K562 (cell line): ENCODE results near the gene ERMN. TPM values are rescaled to one million over a fixed set of nuclear protein-coding genes. Genes with fewer than 3 reads are reported as not detected.

Experiments
- CAMTA2 ChIP-seq: fragments of 250-450 bp; sonication (Bioruptor Pico); conservative IDR thresholded peaks from 2 replicates; pipeline ENCODE4 v1.5.1; 2022
- CBX8 ChIP-seq: fragments of 200-600 bp; sonication (generic); IDR thresholded peaks from 2 replicates; pipeline ENCODE4 v1.6.1; 2012; ENCODE audit warnings: borderline replicate concordance, mixed run types, low read depth, mild to moderate bottlenecking, moderate library complexity, mixed read lengths, low read length, control low read depth, inconsistent platforms; ENCODE audit not compliant: poor library complexity, severe bottlenecking; ENCODE audit errors: extremely low read depth
- CCNT2 ChIP-seq: IDR thresholded peaks from 2 replicates; pipeline ENCODE4 v1.6.1; 2011; ENCODE audit warnings: borderline replicate concordance, low read depth, mild to moderate bottlenecking, moderate library complexity, mixed read lengths, low read length; ENCODE audit not compliant: insufficient read length; ENCODE audit errors: extremely low read depth
- DDX20 ChIP-seq: fragments of 450-650 bp; IDR thresholded peaks from 2 replicates; pipeline ENCODE4 v1.6.1; 2016; ENCODE audit warnings: missing genetic modification characterization, low read depth, mild to moderate bottlenecking, missing compliant biosample characterization, moderate library complexity
- FOSL1 ChIP-seq: fragments of 200-800 bp; sonication (Bioruptor generic); conservative IDR thresholded peaks from 2 replicates; pipeline ENCODE4 v1.6.1; 2016; ENCODE audit warnings: missing genetic modification characterization, missing compliant biosample characterization
- FOXJ2 ChIP-seq: fragments of 200-800 bp; sonication (Bioruptor generic); IDR thresholded peaks from 2 replicates; pipeline ENCODE4 v1.6.1; 2016; ENCODE audit warnings: missing genetic modification characterization, missing compliant biosample characterization
- FOXK2 ChIP-seq, 2 experiments: fragments of 450-650 bp; IDR thresholded peaks in 1 of 2; conservative IDR thresholded peaks in 1 of 2; 2 replicates each; pipeline ENCODE4 v1.6.1; 2016; ENCODE audit warnings: low read depth in 2 of 2, mild to moderate bottlenecking in 1 of 2
- FOXP1 ChIP-seq: sonication (generic); formaldehyde crosslinking; IDR thresholded peaks from 2 replicates; pipeline ENCODE4 v1.8.0; 2022; ENCODE audit warnings: mild to moderate bottlenecking, missing genetic modification reagents
- HNRNPH1 ChIP-seq: fragments of 200-400 bp; formaldehyde crosslinking; optimal IDR thresholded peaks from 2 replicates; pipeline ENCODE3; 2017; ENCODE audit warnings: low read depth, mild to moderate bottlenecking, low read length, moderate library complexity
- MTA3 ChIP-seq: fragments of 450-650 bp; formaldehyde crosslinking; IDR thresholded peaks from 2 replicates; pipeline ENCODE4 v1.6.1; 2017; ENCODE audit warnings: mild to moderate bottlenecking, borderline replicate concordance
- NCOA1 ChIP-seq: fragments of 450-650 bp; IDR thresholded peaks from 2 replicates; pipeline ENCODE4 v1.6.1; 2016; ENCODE audit warnings: low read depth
- NCOA2 ChIP-seq, 2 experiments: fragments of 450-650 bp; IDR thresholded peaks; 2 replicates each; pipeline ENCODE4 v1.6.1; 2018; ENCODE audit warnings: mild to moderate bottlenecking in 2 of 2, moderate library complexity in 1 of 2; ENCODE audit not compliant: partially characterized antibody in 2 of 2
- PHF8 ChIP-seq: fragments of 200-600 bp; sonication (generic); IDR thresholded peaks from 2 replicates; pipeline ENCODE4 v1.6.1; 2012; ENCODE audit warnings: mixed run types, mild to moderate bottlenecking, inconsistent platforms, low read length, moderate library complexity, borderline replicate concordance
- POLR3A ChIP-seq: IDR thresholded peaks from 2 replicates; pipeline ENCODE4 v1.6.1; 2011; ENCODE audit warnings: borderline replicate concordance, mild to moderate bottlenecking, moderate library complexity; ENCODE audit not compliant: insufficient read length, insufficient read depth; ENCODE audit errors: extremely low read depth
- POU5F1 ChIP-seq: fragments of 150-350 bp; IDR thresholded peaks from 2 replicates; pipeline ENCODE4 v1.6.1; 2014; ENCODE audit warnings: borderline replicate concordance, low read length, low read depth, mild to moderate bottlenecking; ENCODE audit not compliant: partially characterized antibody
- RBBP5 ChIP-seq: fragments of 200-600 bp; sonication (generic); IDR thresholded peaks from 2 replicates; pipeline ENCODE4 v1.6.1; 2012; ENCODE audit warnings: borderline replicate concordance, mild to moderate bottlenecking, low read length, control low read depth, inconsistent platforms; ENCODE audit not compliant: insufficient read depth, poor library complexity, severe bottlenecking
- RCOR1 ChIP-seq, 2 experiments: IDR thresholded peaks; 2 replicates each; pipeline ENCODE4 v1.6.1; 2012; ENCODE audit warnings: low read depth in 2 of 2, low read length in 2 of 2, borderline replicate concordance in 1 of 2, improper control_type of control experiment in 1 of 2
- SUPT5H ChIP-seq: fragments of 450-650 bp; IDR thresholded peaks from 2 replicates; pipeline ENCODE4 v1.6.1; 2016
- TGIF2 ChIP-seq: sonication (generic); formaldehyde crosslinking; IDR thresholded peaks from 2 replicates; pipeline ENCODE4 v1.8.1; 2022; ENCODE audit warnings: mild to moderate bottlenecking, missing genetic modification reagents, moderate library complexity
- ZC3H11A ChIP-seq: IDR thresholded peaks from 2 replicates; pipeline ENCODE4 v1.6.1; 2012; ENCODE audit warnings: low read depth, low read length, improper control_type of control experiment
- ZKSCAN1 ChIP-seq: fragments of 150-350 bp; IDR thresholded peaks from 2 replicates; pipeline ENCODE4 v1.6.1; 2016; ENCODE audit warnings: low read depth, low read length
- ZNF507 ChIP-seq: conservative IDR thresholded peaks from 2 replicates; pipeline ENCODE4 v1.6.1; 2017; ENCODE audit warnings: missing genetic modification characterization, missing compliant biosample characterization
- ZNF699 ChIP-seq: fragments of 250-450 bp; sonication (Bioruptor Pico); IDR thresholded peaks from 2 replicates; pipeline ENCODE4 v1.8.0; 2021; ENCODE audit warnings: mild to moderate bottlenecking, moderate library complexity; ENCODE audit not compliant: insufficient replicate concordance
- polyA plus RNA-seq, 8 experiments: library from polyadenylated mRNA; depleted of rRNA in 4 of 8; stranded (reverse) in 5 of 8; unstranded in 3 of 8; fragments of >200 nt; fragmentation: Nextera tagmentation in 2 of 8; fragmentation: Illumina TruSeq in 1 of 8; extraction: Ambion mirVana in 2 of 8; extraction: Trizol in 1 of 8; gene quantifications; 2 replicates each; pipeline versions ENCODE4 v1.2.1 to v1.2.3, GENCODE V29; 2011 to 2014; ENCODE audit warnings: inconsistent platforms in 1 of 8, missing spikeins in 1 of 8
- total RNA-seq, 7 experiments: library from RNA; depleted of rRNA in 6 of 7; stranded (reverse); fragments of >200 nt in 6 of 7; fragmentation: Illumina TruSeq in 2 of 7; extraction: Trizol in 2 of 7; gene quantifications; 2 replicates each; pipeline versions ENCODE4 v1.2.1 to v1.2.3, GENCODE V29; 2011 to 2021; ENCODE audit warnings: low replicate concordance in 1 of 7
- TF ChIP-seq, protein P1 (sequence below): fragments of 250-450 bp; sonication (Bioruptor Pico); IDR thresholded peaks from 2 replicates; pipeline ENCODE4 v1.4.0; 2020; ENCODE audit warnings: mild to moderate bottlenecking
- TF ChIP-seq, protein P2 (sequence below): fragments of 250-450 bp; sonication (Bioruptor Pico); IDR thresholded peaks from 2 replicates; pipeline ENCODE4 v1.8.0; 2021; ENCODE audit warnings: mild to moderate bottlenecking, moderate library complexity
- TF ChIP-seq, protein P3 (sequence below): fragments of 250-450 bp; sonication (Bioruptor Pico); IDR thresholded peaks from 2 replicates; pipeline ENCODE4 v1.9.0; 2021; ENCODE audit warnings: mild to moderate bottlenecking

ERMN gene
- total and polyA plus RNA-seq, 9 of the 15 experiments (the other 6 are each of a cell fraction or from before 2014, with no cell fraction given): 0.03 to 0.11 (median 0.05) TPM; not detected in 3

DNA sequence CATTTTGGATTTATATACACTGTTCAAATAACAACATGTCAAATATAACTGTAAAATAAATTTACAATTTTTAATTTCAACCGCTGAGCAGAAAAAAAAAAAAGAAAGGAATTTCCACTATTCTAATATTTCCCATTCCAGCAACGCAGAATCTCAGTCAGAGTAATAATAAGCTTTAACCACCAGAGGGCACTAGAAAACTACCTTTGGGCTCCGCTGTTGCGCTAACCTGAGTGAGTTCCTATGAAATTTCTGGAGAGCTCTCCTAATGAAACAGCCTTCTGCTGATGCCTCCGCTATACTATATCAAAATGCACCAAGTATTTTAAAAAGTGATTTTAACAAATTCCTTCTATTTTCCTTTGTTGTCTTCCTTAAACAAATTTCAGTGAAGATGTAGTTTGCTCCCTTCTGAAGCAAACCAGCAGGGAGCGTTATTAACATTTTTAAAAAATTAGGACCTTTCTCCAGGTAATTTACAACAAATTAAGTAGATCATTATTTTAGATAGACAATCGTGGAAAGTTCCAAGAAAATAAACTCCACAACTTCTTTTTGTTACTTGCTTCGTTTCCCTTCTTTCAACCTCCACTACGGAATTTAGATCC is 23.0 kb downstream of the ERMN start (continued):
- TF ChIP-seq CBX8: no peak
- TF ChIP-seq MTA3: no peak
- no peak for TF ChIP-seq RBBP5
- TF ChIP-seq ZNF699 (CRISPR knock-in tag): no peak
- TF ChIP-seq NCOA1: no peak
- no peak for TF ChIP-seq FOXJ2
- no peak for TF ChIP-seq NCOA2 (IDR thresholded peaks at IDR 0.05; ENCODE audit: partially characterized antibody in 2 of 2)
- no peak for TF ChIP-seq ZC3H11A
- no peak; a peak in 1 of 4 replicates for TF ChIP-seq RCOR1 (IDR thresholded peaks at IDR 0.05; ENCODE audit: borderline replicate concordance in 1 of 2, low read depth in 2 of 2, low read length in 2 of 2)
- TF ChIP-seq PHF8: no peak
- no peak for TF ChIP-seq HNRNPH1
- no peak for TF ChIP-seq SUPT5H
- TF ChIP-seq, protein P1, sequence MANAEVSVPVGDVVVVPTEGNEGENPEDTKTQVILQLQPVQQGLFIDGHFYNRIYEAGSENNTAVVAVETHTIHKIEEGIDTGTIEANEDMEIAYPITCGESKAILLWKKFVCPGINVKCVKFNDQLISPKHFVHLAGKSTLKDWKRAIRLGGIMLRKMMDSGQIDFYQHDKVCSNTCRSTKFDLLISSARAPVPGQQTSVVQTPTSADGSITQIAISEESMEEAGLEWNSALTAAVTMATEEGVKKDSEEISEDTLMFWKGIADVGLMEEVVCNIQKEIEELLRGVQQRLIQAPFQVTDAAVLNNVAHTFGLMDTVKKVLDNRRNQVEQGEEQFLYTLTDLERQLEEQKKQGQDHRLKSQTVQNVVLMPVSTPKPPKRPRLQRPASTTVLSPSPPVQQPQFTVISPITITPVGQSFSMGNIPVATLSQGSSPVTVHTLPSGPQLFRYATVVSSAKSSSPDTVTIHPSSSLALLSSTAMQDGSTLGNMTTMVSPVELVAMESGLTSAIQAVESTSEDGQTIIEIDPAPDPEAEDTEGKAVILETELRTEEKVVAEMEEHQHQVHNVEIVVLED: no peak
- 0 out of 2 replicates have a peak, but pooled peaks have one; percentile 19 for TF ChIP-seq FOSL1 (tag)
- TF ChIP-seq ZKSCAN1: no peak
- TF ChIP-seq, protein P2, sequence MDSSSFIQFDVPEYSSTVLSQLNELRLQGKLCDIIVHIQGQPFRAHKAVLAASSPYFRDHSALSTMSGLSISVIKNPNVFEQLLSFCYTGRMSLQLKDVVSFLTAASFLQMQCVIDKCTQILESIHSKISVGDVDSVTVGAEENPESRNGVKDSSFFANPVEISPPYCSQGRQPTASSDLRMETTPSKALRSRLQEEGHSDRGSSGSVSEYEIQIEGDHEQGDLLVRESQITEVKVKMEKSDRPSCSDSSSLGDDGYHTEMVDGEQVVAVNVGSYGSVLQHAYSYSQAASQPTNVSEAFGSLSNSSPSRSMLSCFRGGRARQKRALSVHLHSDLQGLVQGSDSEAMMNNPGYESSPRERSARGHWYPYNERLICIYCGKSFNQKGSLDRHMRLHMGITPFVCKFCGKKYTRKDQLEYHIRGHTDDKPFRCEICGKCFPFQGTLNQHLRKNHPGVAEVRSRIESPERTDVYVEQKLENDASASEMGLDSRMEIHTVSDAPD: no peak
- TF ChIP-seq TGIF2: no peak
- TF ChIP-seq, protein P3, sequence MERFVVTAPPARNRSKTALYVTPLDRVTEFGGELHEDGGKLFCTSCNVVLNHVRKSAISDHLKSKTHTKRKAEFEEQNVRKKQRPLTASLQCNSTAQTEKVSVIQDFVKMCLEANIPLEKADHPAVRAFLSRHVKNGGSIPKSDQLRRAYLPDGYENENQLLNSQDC (CRISPR knock-in tag): no peak
- 0 out of 4 replicates have a peak, but pooled peaks of 1 of the 2 experiments have one; percentile 17 for TF ChIP-seq FOXK2 (conservative IDR thresholded peaks at IDR 0.05 in 1 of 2, IDR thresholded peaks at IDR 0.05 in 1 of 2; ENCODE audit: low read depth in 2 of 2)
- no peak for TF ChIP-seq DDX20 (tag)
- no peak for TF ChIP-seq CCNT2
- TF ChIP-seq POLR3A: no peak
- TF ChIP-seq FOXP1 (CRISPR knock-in tag): no peak
- no peak for TF ChIP-seq ZNF507 (tag)
- TF ChIP-seq POU5F1: no peak
- no peak for TF ChIP-seq CAMTA2 (CRISPR knock-in tag)
